ACHN (cell line): ENCODE data around the gene ARGLU1.

ENCODE experiments used
- DNase-seq: peaks from one replicate; pipeline ENCODE4 v3.0.0-alpha.2; 2015
- in situ Hi-C: cut with HindIII; loops from 2 replicates; pipeline ENCODE4 v1.10.0; 2017; ENCODE audit warnings: low sequenced_read_pairs, low pct_ligation_motif_present, low pct_unique_long_range_greater_than_20kb

ARGLU1 gene

DNA sequence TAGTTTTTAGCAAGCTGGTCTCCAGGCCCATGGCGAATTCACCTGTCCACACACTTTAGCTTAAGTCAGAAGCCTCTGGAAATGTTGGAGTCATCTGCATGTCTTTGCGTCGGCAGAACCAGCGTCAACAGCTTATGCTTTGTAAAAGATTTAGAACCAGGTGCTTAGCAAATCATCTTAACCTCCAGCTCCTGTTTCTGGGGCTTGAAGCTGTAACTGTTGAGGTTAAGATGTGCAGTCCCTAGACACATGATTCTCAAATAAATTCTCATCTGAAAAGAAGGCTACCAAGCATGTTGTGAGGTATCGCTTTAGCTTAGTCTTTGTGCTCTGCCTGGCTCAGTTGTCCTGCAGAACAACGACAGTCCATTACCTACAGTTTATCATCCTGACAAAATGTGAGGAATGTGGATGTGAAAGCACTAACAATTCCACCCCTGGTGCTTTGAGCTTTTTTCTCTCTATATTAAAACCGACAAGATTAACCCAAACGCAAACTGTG, 36.9 kb downstream of the ARGLU1 start:
- in situ Hi-C loops, result no loop called here
- no peak for DNase-seq

DNA sequence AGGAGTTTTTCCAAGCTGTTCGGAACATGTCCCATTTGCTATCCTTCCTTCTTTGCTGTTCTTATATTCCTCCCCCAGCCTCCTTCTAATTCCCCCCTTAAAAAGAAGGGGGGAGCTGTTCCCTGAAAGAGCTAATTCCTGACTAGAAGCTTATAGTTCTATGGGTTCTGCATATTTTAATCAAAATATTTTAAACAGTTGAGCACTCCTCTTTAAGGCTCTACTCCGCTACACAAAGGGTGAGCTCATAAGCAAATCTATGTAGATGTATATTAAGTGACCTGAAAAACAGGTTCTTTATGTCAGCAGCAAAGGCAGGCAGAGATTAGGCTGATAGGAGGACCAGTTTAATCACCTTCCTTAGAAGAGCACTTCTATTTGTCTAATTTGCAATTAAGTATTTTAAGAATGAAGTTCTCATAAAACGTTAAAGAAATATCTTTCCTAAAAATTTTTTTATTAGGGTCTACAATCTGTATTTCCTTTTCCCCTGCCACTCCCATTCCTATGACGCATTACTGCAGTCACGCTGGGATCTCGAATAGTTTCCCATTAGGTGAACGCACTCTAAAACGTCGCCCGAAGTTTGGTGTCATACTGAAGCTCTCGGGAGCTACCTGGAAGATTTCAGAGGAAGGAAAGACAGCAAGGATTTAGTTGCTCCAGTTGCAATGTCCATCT, 37.6 kb downstream of the ARGLU1 start:
- no peak for DNase-seq
- in situ Hi-C loops, result no loop called here

- in situ Hi-C loops, result no loop called here
- no peak for DNase-seq
Observed at GRCh38 chr13:106529415-106530170, 38.3 kb downstream of the ARGLU1 start.

DNA sequence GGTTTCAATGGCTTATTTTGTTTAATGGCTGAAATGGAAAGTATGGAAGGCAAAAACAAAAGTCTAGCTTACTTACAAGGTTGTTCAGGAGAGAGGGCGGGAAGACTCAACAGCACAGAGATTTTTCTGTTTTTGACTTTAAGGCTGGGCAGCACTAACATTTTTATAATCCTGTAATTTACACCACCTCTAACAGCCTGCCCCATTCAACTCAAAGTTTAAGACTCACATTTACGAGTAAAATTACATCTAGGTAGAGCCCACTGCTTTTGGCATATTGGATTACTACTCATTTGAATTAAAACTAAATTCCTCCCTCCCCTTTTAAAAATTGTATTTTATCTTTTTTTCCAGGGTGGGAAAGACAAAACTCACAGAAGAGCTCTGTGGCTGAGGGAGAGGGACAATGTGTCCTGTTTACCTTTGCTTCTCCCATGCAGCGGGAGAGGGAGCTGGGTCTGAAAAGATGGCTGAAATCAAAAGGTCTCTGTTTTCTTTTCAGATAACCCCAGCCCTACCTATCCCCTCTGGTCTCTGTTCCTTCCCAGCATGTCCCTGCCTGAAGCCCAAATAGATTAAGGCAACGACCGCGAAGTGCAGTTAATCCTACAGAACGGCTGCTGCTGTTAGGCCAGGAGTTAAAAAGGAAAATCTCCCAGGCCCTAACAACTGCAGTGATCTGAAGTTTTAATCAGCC, 39.1 kb downstream of the ARGLU1 start:
- in situ Hi-C loops, result no loop called here

DNA sequence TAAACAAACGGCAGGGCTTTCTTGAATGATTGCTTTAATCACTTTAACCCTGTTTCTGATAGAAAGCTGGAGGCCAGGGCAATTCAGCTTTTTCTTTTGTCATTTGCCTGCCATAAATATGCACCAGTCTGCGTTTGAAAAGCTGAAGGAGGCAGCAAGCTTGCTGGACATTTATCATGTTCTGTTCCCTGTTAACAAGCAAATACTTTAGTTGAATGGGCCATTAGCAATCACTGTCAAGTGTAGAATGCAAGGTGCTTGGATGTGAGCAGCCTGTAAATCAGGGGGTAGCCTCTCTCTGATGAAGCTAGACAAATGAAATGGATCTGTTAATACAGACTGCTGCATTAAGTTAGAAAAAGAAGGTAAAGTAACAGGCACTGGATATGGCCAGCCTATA, 40.1 kb downstream of the ARGLU1 start:
- in situ Hi-C loops, result no loop called here
- DNase-seq, result no peak

More for the DNA sequence above, 39.1 kb downstream of the ARGLU1 start:
- DNase-seq, result no peak

DNA sequence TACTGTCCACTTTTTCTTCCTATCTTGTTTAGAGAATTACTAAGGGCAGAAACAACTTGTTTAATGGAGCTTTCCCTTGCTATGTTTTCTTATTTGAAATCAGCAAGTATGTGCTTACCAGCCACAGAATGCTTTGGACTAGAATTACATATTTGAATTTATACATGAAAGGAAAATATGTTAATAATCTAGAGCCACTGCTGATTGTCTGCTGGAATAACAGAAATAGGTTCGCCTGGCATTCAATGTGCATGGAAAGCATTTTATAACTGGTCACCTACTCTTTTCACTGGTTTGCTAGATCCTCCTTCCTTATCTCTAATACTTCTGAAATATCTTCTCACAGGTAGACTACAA, 40.5 kb downstream of the ARGLU1 start:
- DNase-seq, result no peak
- in situ Hi-C loops, result no loop called here

GRCh38 chr13:106526738-106527444, 41.0 kb downstream of the ARGLU1 start:
- in situ Hi-C loops, result no loop called here
- no peak for DNase-seq

DNA sequence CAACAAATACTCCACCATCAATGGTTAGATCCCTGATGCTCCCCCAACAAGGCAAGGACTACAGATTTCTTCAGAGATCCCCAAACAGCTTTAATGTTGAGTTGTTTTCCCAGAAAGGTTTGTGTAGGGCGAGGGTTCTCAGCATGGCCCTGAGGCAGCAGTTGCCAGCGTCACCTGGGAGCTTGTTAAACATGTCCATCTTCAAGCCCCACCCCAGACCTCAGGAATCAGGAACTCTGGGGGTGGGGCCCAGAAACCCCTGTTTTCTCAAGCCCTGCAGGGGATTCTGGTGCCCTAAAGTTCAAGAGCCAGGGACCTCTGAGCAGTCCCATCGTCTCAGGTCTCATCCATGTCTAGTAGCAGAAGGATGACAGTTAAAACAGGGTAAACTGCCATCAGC, 42.1 kb downstream of the ARGLU1 start:
- no peak for DNase-seq
- in situ Hi-C loops, result no loop called here

DNA sequence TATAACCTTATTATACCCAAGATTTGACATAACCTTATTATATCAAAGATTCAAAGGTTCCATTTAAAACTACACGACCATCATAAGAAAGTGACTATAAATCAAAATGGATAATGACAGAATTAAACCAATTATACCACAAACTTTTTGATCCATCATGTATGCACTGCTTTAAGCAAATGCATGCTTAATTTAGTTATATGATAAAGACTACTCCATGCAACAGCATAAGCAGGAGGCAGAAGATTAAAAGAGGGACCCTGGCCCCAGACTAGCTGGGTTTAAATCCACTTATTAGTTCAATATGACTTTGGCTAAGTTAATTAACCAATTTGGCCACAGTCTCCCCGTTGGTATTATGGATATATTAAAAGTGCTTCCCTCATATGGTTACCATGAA, 43.8 kb downstream of the ARGLU1 start:
- DNase-seq, result no peak
- in situ Hi-C loops, result no loop called here

DNA sequence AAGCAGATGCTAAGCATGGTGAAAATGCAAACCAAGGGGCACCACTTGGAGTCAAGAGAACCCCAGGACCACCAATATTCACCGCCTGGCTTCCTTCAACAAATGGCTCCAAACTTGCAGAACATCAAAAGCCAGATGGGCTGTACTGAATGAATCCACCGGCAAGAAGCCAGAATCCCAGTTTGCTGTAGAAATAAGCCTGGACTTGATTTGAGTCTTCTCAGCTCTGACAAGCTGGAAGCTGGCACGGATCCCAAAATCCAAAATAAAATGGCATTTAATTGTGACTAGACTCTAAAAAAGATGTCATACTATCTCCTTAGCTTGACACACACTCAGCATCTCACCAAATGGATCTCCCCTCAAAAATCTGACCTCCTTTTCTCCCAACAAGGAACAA, 44.4 kb downstream of the ARGLU1 start:
- in situ Hi-C loops, result no loop called here
- DNase-seq, result no peak

DNA sequence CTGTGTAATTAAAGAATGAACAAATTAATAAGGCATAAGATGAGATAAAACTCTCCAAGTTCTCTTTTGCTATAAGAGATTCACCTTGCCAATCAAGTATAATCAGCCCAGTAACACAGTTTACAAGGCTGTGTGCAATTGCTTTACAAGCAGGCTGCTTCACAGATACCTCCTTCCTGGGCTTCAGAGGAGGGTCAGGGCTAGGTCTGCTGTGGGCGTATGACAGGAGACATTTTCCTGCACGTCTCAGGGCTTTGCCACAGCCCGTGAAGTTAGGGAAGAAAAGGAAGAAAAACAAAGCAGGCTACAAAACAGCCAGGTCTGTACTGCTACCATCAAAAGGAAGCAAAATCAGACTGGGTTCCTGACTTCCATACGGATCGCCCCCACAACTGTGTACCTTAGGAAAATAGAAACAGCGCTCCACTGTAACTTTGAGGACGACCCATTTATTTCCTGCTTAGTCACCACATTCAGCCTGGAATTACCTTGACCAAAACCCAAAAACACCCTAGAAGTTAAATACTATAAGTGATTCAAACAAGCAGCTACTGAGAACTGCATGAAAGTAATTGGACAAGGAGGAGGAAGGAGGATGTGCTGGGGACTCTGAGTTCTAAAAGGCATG, 44.9 kb downstream of the ARGLU1 start:
- in situ Hi-C loops, result no loop called here
- DNase-seq, result no peak

DNA sequence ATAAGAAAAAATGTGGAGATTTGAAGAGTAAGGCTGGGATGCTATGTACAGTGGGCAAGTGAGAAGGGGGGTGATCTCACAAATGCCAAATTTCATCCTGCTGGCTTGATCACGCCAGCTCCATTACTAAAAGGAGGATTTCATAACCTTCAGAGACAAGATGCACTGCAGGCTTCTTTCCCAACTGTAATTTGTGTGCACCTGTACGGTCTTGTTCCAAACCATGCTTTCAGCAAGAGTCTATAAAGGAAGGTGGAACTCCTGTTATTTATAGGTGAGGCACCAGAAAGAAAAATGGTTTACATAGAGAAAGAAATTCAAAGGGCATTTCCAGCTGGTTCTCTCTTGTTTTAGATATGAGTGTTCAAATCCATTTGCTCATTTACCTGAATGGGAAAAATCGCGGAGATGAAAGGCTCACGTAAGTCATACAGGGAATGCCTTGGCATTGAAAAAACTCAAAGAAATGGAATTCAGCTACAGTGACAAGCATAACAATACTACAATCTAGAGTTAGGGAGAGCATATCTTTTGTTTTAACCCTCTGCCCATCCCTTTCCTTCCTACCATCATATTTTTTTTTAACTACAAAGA, 45.7 kb downstream of the ARGLU1 start:
- in situ Hi-C loops, result no loop called here

GRCh38 chr13:106521095-106521799, 46.7 kb downstream of the ARGLU1 start:
- no peak for DNase-seq
- in situ Hi-C loops, result no loop called here

More for the DNA sequence above, 45.7 kb downstream of the ARGLU1 start:
- DNase-seq, result no peak

DNA sequence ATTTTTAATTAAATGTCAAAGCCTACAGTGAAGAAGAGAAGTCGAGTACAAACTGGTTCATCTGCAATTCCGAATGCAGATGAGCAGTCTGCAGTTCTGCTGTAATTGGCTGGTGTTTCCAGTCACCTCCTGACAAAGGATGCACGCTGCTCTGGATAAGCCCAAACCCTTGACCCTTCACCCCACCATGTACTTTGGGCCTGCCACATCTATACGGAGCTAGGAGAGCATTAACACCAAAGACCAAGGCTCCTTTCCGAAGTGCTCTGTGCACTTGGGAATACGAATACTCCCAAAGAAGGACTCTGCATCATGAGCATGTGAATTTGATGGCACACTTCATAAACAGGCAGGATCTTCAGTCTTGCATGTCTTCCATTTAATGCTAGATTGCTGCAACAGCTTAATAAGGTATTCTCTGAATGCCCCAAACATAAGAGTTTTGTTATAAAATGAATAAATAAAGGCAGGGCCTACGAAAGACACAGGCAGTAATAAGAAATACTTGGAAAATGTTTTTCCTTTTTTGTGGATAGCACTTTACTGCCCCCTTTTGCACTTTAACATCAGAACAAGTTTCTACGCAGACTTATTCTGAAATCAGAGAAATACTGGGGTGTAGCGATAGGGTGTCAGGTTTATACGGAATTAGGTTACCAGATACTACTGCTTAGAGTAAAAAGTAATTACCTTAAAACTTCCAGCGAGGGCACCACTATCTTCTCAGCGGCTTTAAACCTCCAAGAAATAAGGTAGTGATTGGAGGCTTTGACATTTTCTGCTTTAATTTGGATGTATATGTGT, 47.5 kb downstream of the ARGLU1 start:
- DNase-seq, result peak; percentile 24
- in situ Hi-C loops, result no loop called here

- in situ Hi-C loops, result no loop called here
- no peak for DNase-seq
Observed at GRCh38 chr13:106518512-106518911, 49.4 kb downstream of the ARGLU1 start.

- DNase-seq, result no peak
- in situ Hi-C loops, result no loop called here
Observed at GRCh38 chr13:106517109-106517847, 50.7 kb downstream of the ARGLU1 start.
